GM23338 (cell line): Measurements from ENCODE around the gene FOXM1.

Source experiments
- CREB1 ChIP-seq: fragments of 250-450 bp; sonication (Bioruptor Pico); IDR thresholded peaks from 2 replicates; pipeline ENCODE4 v1.5.0; 2020; ENCODE audit warnings: low read depth, mild to moderate bottlenecking, moderate library complexity
- EZH2 ChIP-seq: fragments of 200-600 bp; sonication (generic); IDR thresholded peaks from one replicate; pipeline ENCODE4 v1.8.0; 2017; ENCODE audit warnings: antibody characterized with exemption, mild to moderate bottlenecking, low read depth; ENCODE audit not compliant: unreplicated experiment
- EZH2phosphoT487 ChIP-seq: fragments of 200-600 bp; sonication (generic); IDR thresholded peaks from one replicate; pipeline ENCODE4 v1.8.1; 2018; ENCODE audit warnings: antibody characterized with exemption; ENCODE audit not compliant: unreplicated experiment
- JUNB ChIP-seq: IDR thresholded peaks from one replicate; pipeline ENCODE4 v1.6.1; 2016; ENCODE audit warnings: antibody characterized with exemption; ENCODE audit not compliant: unreplicated experiment
- NANOG ChIP-seq: IDR thresholded peaks from 2 replicates; pipeline ENCODE4 v1.6.1; 2016; ENCODE audit warnings: antibody characterized with exemption, borderline replicate concordance
- POLR2AphosphoS5 ChIP-seq: IDR thresholded peaks from 2 replicates; pipeline ENCODE4 v1.6.1; 2016; ENCODE audit warnings: antibody characterized with exemption, low read depth
- STAT1 ChIP-seq: IDR thresholded peaks from one replicate; pipeline ENCODE4 v1.6.1; 2016; ENCODE audit warnings: antibody characterized with exemption; ENCODE audit not compliant: unreplicated experiment
- ZNF114 ChIP-seq: fragments of 250-450 bp; sonication (Bioruptor Pico); IDR thresholded peaks from 2 replicates; pipeline ENCODE4 v1.5.0; 2020; ENCODE audit warnings: mild to moderate bottlenecking, moderate library complexity
- ZNF331 ChIP-seq: fragments of 250-450 bp; sonication (Bioruptor Pico); IDR thresholded peaks from 2 replicates; pipeline ENCODE4 v1.5.0; 2020; ENCODE audit warnings: low read depth, mild to moderate bottlenecking, moderate library complexity
- TF ChIP-seq, protein P1 (sequence below), 2 experiments: fragments of 200-600 bp in 1 of 2; sonication (generic) in 1 of 2; conservative IDR thresholded peaks; 2 replicates each; pipeline versions ENCODE4 v1.5.1 to v1.6.1; 2016 to 2017; ENCODE audit warnings: antibody characterized with exemption in 2 of 2, low read depth in 2 of 2, mild to moderate bottlenecking in 2 of 2, moderate library complexity in 1 of 2
- TF ChIP-seq, protein P2 (sequence below): IDR thresholded peaks from one replicate; pipeline ENCODE4 v1.6.1; 2018; ENCODE audit warnings: antibody characterized with exemption; ENCODE audit not compliant: unreplicated experiment
- TF ChIP-seq, protein P3 (sequence below): IDR thresholded peaks from 2 replicates; pipeline ENCODE4 v1.6.1; 2016; ENCODE audit warnings: antibody characterized with exemption
- TF ChIP-seq, protein P4 (sequence below): fragments of 250-450 bp; sonication (Bioruptor Pico); IDR thresholded peaks from 2 replicates; pipeline ENCODE4 v1.5.0; 2020; ENCODE audit warnings: mild to moderate bottlenecking, moderate library complexity

DNA sequence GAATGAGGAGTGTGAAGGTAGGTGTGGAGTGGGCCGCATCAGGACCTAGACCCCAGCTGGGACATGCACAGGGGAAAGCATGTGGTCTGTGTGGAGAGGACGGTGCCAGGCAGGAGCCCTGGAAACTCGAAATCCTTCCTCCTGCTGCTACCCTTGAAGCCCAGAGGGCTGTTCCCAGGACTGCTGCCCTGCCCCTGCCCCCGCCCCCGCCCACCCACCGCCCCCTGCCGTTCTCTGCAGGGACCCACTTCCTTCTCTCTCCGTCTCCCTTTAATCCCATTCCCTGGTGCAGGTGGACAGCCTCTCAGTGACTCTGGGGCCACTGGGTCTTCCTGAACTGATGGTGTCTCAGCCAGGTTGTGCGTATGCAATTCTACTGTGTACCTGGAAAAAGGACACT is 56.5 kb downstream of the FOXM1 start:
- TF ChIP-seq EZH2phosphoT487 (no peak), JUNB (no peak), POLR2AphosphoS5 (no peak), CREB1 (CRISPR knock-in tag) (no peak), EZH2 (no peak), ZNF114 (no peak), ZNF331 (CRISPR knock-in tag) (no peak), NANOG (no peak), STAT1 (no peak)
- TF ChIP-seq, protein P1, sequence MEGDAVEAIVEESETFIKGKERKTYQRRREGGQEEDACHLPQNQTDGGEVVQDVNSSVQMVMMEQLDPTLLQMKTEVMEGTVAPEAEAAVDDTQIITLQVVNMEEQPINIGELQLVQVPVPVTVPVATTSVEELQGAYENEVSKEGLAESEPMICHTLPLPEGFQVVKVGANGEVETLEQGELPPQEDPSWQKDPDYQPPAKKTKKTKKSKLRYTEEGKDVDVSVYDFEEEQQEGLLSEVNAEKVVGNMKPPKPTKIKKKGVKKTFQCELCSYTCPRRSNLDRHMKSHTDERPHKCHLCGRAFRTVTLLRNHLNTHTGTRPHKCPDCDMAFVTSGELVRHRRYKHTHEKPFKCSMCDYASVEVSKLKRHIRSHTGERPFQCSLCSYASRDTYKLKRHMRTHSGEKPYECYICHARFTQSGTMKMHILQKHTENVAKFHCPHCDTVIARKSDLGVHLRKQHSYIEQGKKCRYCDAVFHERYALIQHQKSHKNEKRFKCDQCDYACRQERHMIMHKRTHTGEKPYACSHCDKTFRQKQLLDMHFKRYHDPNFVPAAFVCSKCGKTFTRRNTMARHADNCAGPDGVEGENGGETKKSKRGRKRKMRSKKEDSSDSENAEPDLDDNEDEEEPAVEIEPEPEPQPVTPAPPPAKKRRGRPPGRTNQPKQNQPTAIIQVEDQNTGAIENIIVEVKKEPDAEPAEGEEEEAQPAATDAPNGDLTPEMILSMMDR (conservative IDR thresholded peaks at IDR 0.05; ENCODE audit: low read depth in 2 of 2), result no peak
- TF ChIP-seq, protein P2, sequence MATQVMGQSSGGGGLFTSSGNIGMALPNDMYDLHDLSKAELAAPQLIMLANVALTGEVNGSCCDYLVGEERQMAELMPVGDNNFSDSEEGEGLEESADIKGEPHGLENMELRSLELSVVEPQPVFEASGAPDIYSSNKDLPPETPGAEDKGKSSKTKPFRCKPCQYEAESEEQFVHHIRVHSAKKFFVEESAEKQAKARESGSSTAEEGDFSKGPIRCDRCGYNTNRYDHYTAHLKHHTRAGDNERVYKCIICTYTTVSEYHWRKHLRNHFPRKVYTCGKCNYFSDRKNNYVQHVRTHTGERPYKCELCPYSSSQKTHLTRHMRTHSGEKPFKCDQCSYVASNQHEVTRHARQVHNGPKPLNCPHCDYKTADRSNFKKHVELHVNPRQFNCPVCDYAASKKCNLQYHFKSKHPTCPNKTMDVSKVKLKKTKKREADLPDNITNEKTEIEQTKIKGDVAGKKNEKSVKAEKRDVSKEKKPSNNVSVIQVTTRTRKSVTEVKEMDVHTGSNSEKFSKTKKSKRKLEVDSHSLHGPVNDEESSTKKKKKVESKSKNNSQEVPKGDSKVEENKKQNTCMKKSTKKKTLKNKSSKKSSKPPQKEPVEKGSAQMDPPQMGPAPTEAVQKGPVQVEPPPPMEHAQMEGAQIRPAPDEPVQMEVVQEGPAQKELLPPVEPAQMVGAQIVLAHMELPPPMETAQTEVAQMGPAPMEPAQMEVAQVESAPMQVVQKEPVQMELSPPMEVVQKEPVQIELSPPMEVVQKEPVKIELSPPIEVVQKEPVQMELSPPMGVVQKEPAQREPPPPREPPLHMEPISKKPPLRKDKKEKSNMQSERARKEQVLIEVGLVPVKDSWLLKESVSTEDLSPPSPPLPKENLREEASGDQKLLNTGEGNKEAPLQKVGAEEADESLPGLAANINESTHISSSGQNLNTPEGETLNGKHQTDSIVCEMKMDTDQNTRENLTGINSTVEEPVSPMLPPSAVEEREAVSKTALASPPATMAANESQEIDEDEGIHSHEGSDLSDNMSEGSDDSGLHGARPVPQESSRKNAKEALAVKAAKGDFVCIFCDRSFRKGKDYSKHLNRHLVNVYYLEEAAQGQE, result no peak
- TF ChIP-seq, protein P3, sequence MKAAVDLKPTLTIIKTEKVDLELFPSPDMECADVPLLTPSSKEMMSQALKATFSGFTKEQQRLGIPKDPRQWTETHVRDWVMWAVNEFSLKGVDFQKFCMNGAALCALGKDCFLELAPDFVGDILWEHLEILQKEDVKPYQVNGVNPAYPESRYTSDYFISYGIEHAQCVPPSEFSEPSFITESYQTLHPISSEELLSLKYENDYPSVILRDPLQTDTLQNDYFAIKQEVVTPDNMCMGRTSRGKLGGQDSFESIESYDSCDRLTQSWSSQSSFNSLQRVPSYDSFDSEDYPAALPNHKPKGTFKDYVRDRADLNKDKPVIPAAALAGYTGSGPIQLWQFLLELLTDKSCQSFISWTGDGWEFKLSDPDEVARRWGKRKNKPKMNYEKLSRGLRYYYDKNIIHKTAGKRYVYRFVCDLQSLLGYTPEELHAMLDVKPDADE, result no peak
- TF ChIP-seq, protein P4, sequence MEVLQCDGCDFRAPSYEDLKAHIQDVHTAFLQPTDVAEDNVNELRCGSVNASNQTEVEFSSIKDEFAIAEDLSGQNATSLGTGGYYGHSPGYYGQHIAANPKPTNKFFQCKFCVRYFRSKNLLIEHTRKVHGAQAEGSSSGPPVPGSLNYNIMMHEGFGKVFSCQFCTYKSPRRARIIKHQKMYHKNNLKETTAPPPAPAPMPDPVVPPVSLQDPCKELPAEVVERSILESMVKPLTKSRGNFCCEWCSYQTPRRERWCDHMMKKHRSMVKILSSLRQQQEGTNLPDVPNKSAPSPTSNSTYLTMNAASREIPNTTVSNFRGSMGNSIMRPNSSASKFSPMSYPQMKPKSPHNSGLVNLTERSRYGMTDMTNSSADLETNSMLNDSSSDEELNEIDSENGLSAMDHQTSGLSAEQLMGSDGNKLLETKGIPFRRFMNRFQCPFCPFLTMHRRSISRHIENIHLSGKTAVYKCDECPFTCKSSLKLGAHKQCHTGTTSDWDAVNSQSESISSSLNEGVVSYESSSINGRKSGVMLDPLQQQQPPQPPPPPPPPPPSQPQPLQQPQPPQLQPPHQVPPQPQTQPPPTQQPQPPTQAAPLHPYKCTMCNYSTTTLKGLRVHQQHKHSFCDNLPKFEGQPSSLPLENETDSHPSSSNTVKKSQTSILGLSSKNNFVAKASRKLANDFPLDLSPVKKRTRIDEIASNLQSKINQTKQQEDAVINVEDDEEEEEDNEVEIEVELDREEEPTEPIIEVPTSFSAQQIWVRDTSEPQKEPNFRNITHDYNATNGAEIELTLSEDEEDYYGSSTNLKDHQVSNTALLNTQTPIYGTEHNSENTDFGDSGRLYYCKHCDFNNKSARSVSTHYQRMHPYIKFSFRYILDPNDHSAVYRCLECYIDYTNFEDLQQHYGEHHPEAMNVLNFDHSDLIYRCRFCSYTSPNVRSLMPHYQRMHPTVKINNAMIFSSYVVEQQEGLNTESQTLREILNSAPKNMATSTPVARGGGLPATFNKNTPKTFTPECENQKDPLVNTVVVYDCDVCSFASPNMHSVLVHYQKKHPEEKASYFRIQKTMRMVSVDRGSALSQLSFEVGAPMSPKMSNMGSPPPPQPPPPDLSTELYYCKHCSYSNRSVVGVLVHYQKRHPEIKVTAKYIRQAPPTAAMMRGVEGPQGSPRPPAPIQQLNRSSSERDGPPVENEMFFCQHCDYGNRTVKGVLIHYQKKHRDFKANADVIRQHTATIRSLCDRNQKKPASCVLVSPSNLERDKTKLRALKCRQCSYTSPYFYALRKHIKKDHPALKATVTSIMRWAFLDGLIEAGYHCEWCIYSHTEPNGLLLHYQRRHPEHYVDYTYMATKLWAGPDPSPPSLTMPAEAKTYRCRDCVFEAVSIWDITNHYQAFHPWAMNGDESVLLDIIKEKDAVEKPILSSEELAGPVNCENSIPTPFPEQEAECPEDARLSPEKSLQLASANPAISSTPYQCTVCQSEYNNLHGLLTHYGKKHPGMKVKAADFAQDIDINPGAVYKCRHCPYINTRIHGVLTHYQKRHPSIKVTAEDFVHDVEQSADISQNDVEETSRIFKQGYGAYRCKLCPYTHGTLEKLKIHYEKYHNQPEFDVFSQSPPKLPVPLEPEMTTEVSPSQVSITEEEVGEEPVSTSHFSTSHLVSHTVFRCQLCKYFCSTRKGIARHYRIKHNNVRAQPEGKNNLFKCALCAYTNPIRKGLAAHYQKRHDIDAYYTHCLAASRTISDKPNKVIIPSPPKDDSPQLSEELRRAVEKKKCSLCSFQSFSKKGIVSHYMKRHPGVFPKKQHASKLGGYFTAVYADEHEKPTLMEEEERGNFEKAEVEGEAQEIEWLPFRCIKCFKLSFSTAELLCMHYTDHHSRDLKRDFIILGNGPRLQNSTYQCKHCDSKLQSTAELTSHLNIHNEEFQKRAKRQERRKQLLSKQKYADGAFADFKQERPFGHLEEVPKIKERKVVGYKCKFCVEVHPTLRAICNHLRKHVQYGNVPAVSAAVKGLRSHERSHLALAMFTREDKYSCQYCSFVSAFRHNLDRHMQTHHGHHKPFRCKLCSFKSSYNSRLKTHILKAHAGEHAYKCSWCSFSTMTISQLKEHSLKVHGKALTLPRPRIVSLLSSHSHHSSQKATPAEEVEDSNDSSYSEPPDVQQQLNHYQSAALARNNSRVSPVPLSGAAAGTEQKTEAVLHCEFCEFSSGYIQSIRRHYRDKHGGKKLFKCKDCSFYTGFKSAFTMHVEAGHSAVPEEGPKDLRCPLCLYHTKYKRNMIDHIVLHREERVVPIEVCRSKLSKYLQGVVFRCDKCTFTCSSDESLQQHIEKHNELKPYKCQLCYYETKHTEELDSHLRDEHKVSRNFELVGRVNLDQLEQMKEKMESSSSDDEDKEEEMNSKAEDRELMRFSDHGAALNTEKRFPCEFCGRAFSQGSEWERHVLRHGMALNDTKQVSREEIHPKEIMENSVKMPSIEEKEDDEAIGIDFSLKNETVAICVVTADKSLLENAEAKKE, result no peak
